ENCODE results near the gene CRISP2. TPM values are rescaled to one million over a fixed set of nuclear protein-coding genes. Genes with fewer than 3 reads are reported as not detected.
"Not testable (repeated sequence)": the region's sequence is repeated elsewhere in the genome, so short reads cannot be mapped to it uniquely, and the experiment has no call there.

Gene CRISP2
- total RNA-seq, 2 experiments from 2014 or later = not detected

GRCh38 chr6:49676671-49677281 is 36.6 kb downstream of the CRISP2 start:
- no peak overlapping the region for H3K4me3 Mint-ChIP-seq
- H3K36me3 Mint-ChIP-seq = no peaks in the 10 kb centered on the region
- no peaks in the 10 kb centered on the region for H3K27me3 Mint-ChIP-seq
- ATAC-seq (ENCODE audit: low read depth) (no peak), DNase-seq (no peak)
- POLR2A ChIA-PET = no interaction called here
- H3K4me1 Mint-ChIP-seq = no peaks in the 10 kb centered on the region
- H3K27ac Mint-ChIP-seq = no peak overlapping the region
- H3K9me3 Mint-ChIP-seq = no peaks in the 10 kb centered on the region

DNA sequence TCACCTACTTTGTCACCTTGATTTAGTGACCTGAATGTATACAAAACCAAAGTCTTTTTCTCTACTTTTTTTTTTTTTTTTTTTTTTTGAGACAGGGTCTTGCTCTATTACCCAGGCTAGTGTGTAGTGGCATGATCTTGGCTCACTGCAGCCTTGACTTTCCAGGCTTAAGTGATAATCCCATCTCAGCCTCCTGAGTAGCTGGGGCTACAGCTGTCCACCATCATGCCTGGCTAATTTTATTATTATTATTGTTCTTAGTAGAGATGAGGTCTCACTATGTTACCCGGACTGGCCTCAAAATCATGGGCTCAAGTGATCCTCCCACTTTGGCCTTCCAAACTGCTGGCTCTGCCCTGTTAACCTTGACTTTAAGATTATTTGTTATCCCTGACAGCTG is 37.5 kb downstream of the CRISP2 start:
- no peaks in the 10 kb centered on the region for H3K27me3 Mint-ChIP-seq
- H3K4me1 Mint-ChIP-seq = no peaks in the 10 kb centered on the region
- H3K27ac Mint-ChIP-seq = no peak overlapping the region
- H3K4me3 Mint-ChIP-seq = no peak overlapping the region
- no peak for ATAC-seq (ENCODE audit: low read depth)
- POLR2A ChIA-PET = no interaction called here
- H3K36me3 Mint-ChIP-seq = no peaks in the 10 kb centered on the region
- no peak for DNase-seq
- no peaks in the 10 kb centered on the region for H3K9me3 Mint-ChIP-seq

DNA sequence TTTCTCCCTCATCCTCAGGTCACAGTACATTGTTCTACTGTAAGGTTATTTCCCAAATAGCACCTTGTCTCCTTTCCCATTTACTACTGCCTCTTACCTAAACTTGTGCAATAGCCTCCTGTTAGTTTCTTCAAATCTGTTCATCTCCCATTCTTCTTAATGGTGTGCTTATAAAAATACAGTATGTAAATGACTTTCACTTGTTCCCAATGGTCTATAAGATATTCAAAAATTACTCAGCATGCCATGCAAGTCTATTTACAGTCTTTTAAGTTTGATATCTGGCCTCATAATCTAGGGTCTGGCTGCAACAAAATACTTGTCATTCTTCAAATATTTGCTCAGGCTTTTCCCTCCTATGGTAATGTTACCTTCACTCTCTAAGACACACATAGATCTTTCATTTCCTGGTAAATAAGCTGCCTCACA is 45.2 kb downstream of the CRISP2 start:
- DNase-seq (no peak), ATAC-seq (ENCODE audit: low read depth) (no peak)
- Mint-ChIP-seq H3K9me3 (no peaks in the 10 kb centered on the region), H3K4me3 (no peak overlapping the region), H3K36me3 (no peaks in the 10 kb centered on the region), H3K4me1 (peaks cover 1% of the 10 kb centered on the region), H3K27me3 (no peaks in the 10 kb centered on the region), H3K27ac (no peak overlapping the region)
- POLR2A ChIA-PET = no interaction called here

DNA sequence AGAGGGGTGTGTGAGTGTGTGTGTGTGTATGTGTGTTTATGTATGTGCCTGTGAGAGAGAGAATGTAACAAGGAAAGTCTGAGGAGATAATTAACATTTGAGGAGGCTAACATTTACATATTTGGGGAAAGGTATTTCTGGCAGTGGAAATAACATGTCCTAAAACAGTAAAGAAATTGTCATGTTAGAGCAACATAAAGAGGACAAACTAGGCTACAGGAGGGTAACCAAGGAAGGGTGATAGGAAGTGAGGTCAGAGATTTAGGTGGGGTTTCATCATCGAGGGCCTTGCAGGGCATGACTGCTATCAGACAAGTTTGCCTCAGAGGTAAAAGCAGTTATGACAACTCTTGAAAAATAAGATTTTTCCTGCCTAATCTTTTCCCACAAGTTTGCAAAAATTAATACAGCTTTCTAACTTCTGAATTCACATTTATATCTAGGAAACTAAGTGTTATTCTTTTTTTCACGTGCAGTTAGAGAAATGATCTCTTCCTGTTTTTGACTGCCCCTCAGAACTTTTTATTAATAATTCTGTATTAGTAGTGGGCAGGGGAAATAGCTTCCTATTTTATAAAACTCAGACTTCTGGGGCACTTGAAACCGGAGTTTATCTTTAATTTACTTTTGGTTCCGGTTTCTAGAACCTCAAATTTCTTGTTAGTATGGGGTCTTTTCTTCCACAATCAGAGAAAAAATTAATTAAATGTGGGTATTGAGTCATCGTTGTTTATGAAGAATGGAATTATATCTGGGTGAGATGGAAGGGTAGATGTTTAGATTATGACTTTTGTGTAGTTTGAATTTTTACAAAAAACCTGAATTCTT is 46.2 kb downstream of the CRISP2 start:
- POLR2A ChIA-PET = no interaction called here
- no peak for ATAC-seq (ENCODE audit: low read depth)
- H3K4me3 Mint-ChIP-seq = no peak overlapping the region

GRCh38 chr6:49666480-49666879 is 46.9 kb downstream of the CRISP2 start:
- H3K36me3 Mint-ChIP-seq = no peaks in the 10 kb centered on the region
- POLR2A ChIA-PET = no interaction called here

More for the DNA sequence above, 46.2 kb downstream of the CRISP2 start:
- Mint-ChIP-seq H3K27ac (no peak overlapping the region), H3K36me3 (no peaks in the 10 kb centered on the region), H3K9me3 (no peaks in the 10 kb centered on the region), H3K27me3 (no peaks in the 10 kb centered on the region), H3K4me1 (peaks cover 1% of the 10 kb centered on the region)
- no peak for DNase-seq

DNA sequence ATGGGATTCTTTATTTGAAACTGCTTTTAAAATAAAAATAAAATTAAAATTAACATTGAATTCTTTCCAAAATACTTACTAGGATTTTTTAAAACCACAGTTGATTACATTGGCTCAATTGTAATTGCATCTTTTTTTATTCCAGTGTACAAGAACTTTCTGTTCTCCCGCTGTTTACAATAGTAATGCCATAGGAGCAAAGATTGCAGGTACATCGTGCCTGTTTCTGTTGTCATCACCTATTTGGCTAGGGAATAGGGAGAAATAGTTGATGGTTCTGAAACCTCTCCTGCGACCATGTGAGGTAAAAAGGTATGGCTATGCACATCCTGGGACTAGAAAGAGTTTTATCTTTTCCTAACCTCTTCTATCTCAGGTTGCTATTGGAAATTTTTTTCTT is 48.5 kb downstream of the CRISP2 start:
- Mint-ChIP-seq H3K9me3 (no peaks in the 10 kb centered on the region), H3K4me1 (peaks cover 1% of the 10 kb centered on the region), H3K36me3 (no peaks in the 10 kb centered on the region), H3K4me3 (no peak overlapping the region), H3K27ac (no peak overlapping the region), H3K27me3 (no peaks in the 10 kb centered on the region)
- no peak for ATAC-seq (ENCODE audit: low read depth)
- POLR2A ChIA-PET = no interaction called here
- no peak for DNase-seq

More at GRCh38 chr6:49666480-49666879, 46.9 kb downstream of the CRISP2 start:
- Mint-ChIP-seq H3K27ac (no peak overlapping the region), H3K4me1 (peaks cover 1% of the 10 kb centered on the region), H3K4me3 (no peak overlapping the region), H3K9me3 (no peaks in the 10 kb centered on the region), H3K27me3 (no peaks in the 10 kb centered on the region)
- DNase-seq (no peak), ATAC-seq (ENCODE audit: low read depth) (no peak)

GRCh38 chr6:49664054-49664453 is 49.3 kb downstream of the CRISP2 start:
- POLR2A ChIA-PET; H3K27me3 Mint-ChIP-seq; DNase-seq; H3K9me3 Mint-ChIP-seq; H3K36me3 Mint-ChIP-seq; H3K4me1 Mint-ChIP-seq; ATAC-seq (ENCODE audit: low read depth); H3K4me3 Mint-ChIP-seq; H3K27ac Mint-ChIP-seq: not testable (repeated sequence)

DNA sequence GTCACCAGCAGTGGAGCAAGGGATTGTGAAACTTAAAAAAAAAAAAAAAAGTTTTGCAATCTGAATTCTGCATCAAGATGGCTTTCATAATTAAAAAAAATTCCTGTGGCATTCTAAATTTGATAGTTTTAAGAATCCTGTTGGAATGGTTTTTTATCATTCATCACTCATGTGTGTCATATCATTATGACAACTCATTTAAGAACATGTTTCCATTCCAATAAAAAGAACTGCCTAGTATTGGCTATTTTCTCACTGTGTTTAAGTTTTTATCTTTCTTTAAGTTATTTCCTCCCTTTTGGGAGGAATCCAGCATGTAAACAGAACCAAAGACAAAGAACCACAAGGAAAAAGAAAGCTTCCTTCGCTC is 50.5 kb downstream of the CRISP2 start:
- Mint-ChIP-seq H3K9me3 (no peaks in the 10 kb centered on the region), H3K27ac (no peak overlapping the region), H3K27me3 (no peaks in the 10 kb centered on the region), H3K4me1 (peaks cover 1% of the 10 kb centered on the region), H3K4me3 (no peak overlapping the region), H3K36me3 (no peaks in the 10 kb centered on the region)
- DNase-seq (no peak), ATAC-seq (ENCODE audit: low read depth) (no peak)
- POLR2A ChIA-PET = no interaction called here

GRCh38 chr6:49662231-49662891 is 51.0 kb downstream of the CRISP2 start:
- POLR2A ChIA-PET = no interaction called here
- ATAC-seq (ENCODE audit: low read depth) (no peak), DNase-seq (no peak)
- H3K4me1 Mint-ChIP-seq = peaks cover 1% of the 10 kb centered on the region
- H3K27ac Mint-ChIP-seq = no peak overlapping the region
- no peaks in the 10 kb centered on the region for H3K9me3 Mint-ChIP-seq
- no peaks in the 10 kb centered on the region for H3K36me3 Mint-ChIP-seq
- H3K4me3 Mint-ChIP-seq = no peak overlapping the region
- H3K27me3 Mint-ChIP-seq = no peaks in the 10 kb centered on the region

GRCh38 chr6:49653942-49654341 is 59.4 kb downstream of the CRISP2 start:
- Mint-ChIP-seq H3K36me3 (no peaks in the 10 kb centered on the region), H3K27ac (no peak overlapping the region), H3K4me1 (no peaks in the 10 kb centered on the region), H3K4me3 (no peak overlapping the region), H3K9me3 (no peaks in the 10 kb centered on the region), H3K27me3 (no peaks in the 10 kb centered on the region)
- ATAC-seq (ENCODE audit: low read depth) (no peak), DNase-seq (no peak)
- POLR2A ChIA-PET = no interaction called here

GRCh38 chr6:49653438-49653837 is 59.9 kb downstream of the CRISP2 start:
- POLR2A ChIA-PET = no interaction called here

GRCh38 chr6:49651239-49651638 is 62.1 kb downstream of the CRISP2 start:
- no peaks in the 10 kb centered on the region for H3K27me3 Mint-ChIP-seq
- H3K4me1 Mint-ChIP-seq = no peaks in the 10 kb centered on the region
- H3K36me3 Mint-ChIP-seq = no peaks in the 10 kb centered on the region
- H3K9me3 Mint-ChIP-seq = no peaks in the 10 kb centered on the region
- ATAC-seq (ENCODE audit: low read depth) = no peak
- no peak overlapping the region for H3K27ac Mint-ChIP-seq
- DNase-seq = no peak
- POLR2A ChIA-PET = no interaction called here
- no peak overlapping the region for H3K4me3 Mint-ChIP-seq

More at GRCh38 chr6:49653438-49653837, 59.9 kb downstream of the CRISP2 start:
- Mint-ChIP-seq H3K9me3 (no peaks in the 10 kb centered on the region), H3K27me3 (no peaks in the 10 kb centered on the region), H3K4me3 (no peak overlapping the region), H3K27ac (no peak overlapping the region), H3K4me1 (no peaks in the 10 kb centered on the region), H3K36me3 (no peaks in the 10 kb centered on the region)
- DNase-seq (no peak), ATAC-seq (ENCODE audit: low read depth) (no peak)

DNA sequence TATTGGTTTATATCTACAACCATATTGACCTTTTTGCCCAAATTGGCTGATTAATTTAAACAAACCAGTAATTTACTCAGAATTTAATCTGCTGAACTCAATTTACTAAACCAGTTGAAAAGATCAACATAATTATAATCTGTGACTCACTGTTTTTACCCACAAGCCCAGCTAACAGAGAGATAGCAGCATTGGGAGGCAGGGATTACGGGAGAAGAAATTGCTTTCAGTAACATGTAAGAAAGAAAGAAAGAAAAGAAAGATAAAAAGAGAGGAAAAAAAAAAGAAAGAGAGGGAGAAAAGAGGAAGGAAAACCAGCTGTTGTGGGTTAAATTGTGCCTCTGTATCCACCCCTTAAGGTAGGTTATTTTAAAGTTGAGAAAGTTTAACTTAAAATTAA is 63.4 kb downstream of the CRISP2 start:
- Mint-ChIP-seq H3K4me3 (no peak overlapping the region), H3K9me3 (no peaks in the 10 kb centered on the region), H3K27me3 (no peaks in the 10 kb centered on the region), H3K36me3 (no peaks in the 10 kb centered on the region), H3K27ac (no peak overlapping the region), H3K4me1 (no peaks in the 10 kb centered on the region)
- ATAC-seq (ENCODE audit: low read depth) (no peak), DNase-seq (no peak)
- POLR2A ChIA-PET = no interaction called here

GRCh38 chr6:49648036-49648435 is 65.3 kb downstream of the CRISP2 start:
- Mint-ChIP-seq H3K4me1 (no peaks in the 10 kb centered on the region), H3K27me3 (no peaks in the 10 kb centered on the region), H3K27ac (no peak overlapping the region), H3K9me3 (no peaks in the 10 kb centered on the region), H3K4me3 (no peak overlapping the region), H3K36me3 (no peaks in the 10 kb centered on the region)
- ATAC-seq (ENCODE audit: low read depth) = no peak
- DNase-seq = no peak
- POLR2A ChIA-PET = no interaction called here
